M059J (cell line): ENCODE results near the gene PLXNA4. TPM values are rescaled to one million over a fixed set of nuclear protein-coding genes. Genes with fewer than 3 reads are reported as not detected.
A peak's percentile ranks its signal among the peaks of the same experiment; 100 is the strongest.
"Not testable (repeated sequence)": the region's sequence is repeated elsewhere in the genome, so short reads cannot be mapped to it uniquely, and the experiment has no call there.

Experiments used
- DNase-seq: peaks from one replicate; pipeline ENCODE4 v3.0.0-alpha.2; 2012; ENCODE audit warnings: low read depth
- total RNA-seq: library from RNA; depleted of rRNA; stranded (reverse); fragments of >200 nt; shearing (Covaris generic); gene quantifications from 2 replicates; pipeline ENCODE4 v1.2.3, GENCODE V29; 2014

The PLXNA4 gene
- total RNA-seq, 1 experiment from 2014 or later: 6.0 TPM

GRCh38 chr7:132179080-132179430 lies 397.2 kb downstream of the PLXNA4 start:
- DNase-seq: no peak

- DNase-seq: not testable (repeated sequence)
Measured at GRCh38 chr7:132178402-132179079, 397.7 kb downstream of the PLXNA4 start.

- DNase-seq: peak; percentile 16
Measured at GRCh38 chr7:132177708-132178401, 398.4 kb downstream of the PLXNA4 start.

- no peak for DNase-seq
Measured at GRCh38 chr7:132176719-132177118, 399.6 kb downstream of the PLXNA4 start.

GRCh38 chr7:132171130-132171576 lies 405.1 kb downstream of the PLXNA4 start:
- no peak for DNase-seq

- no peak for DNase-seq
Measured at GRCh38 chr7:132169730-132170129, 406.5 kb downstream of the PLXNA4 start.

- DNase-seq: no peak
Measured at GRCh38 chr7:132168239-132168638, 408.0 kb downstream of the PLXNA4 start.

GRCh38 chr7:132165695-132166094 lies 410.6 kb downstream of the PLXNA4 start:
- not testable (repeated sequence) for DNase-seq

- DNase-seq: no peak
Measured at GRCh38 chr7:132164558-132165125, 411.6 kb downstream of the PLXNA4 start.

GRCh38 chr7:132162556-132163144 lies 413.6 kb downstream of the PLXNA4 start:
- no peak for DNase-seq

- DNase-seq: no peak
Measured at GRCh38 chr7:132161976-132162375, 414.3 kb downstream of the PLXNA4 start.

GRCh38 chr7:132161533-132161915 lies 414.7 kb downstream of the PLXNA4 start:
- DNase-seq: no peak

- DNase-seq: peak; percentile 33
Measured at GRCh38 chr7:132160611-132161532, 415.4 kb downstream of the PLXNA4 start.

- DNase-seq: no peak
Measured at GRCh38 chr7:132158841-132159240, 417.4 kb downstream of the PLXNA4 start.

GRCh38 chr7:132158166-132158565 lies 418.1 kb downstream of the PLXNA4 start:
- DNase-seq: no peak

- DNase-seq: no peak
Measured at GRCh38 chr7:132155715-132156114, 420.6 kb downstream of the PLXNA4 start.

GRCh38 chr7:132154695-132155471 lies 421.4 kb downstream of the PLXNA4 start:
- DNase-seq: no peak

GRCh38 chr7:132154248-132154647 lies 422.0 kb downstream of the PLXNA4 start:
- DNase-seq: no peak

GRCh38 chr7:132152131-132152889 lies 424.0 kb downstream of the PLXNA4 start:
- no peak for DNase-seq

- DNase-seq: peak; percentile 23
Measured at GRCh38 chr7:132150711-132151110, 425.6 kb downstream of the PLXNA4 start.
